CD4-positive, alpha-beta T cell treated with Interleukin-21 for 1 hour (primary cell): Measurements from ENCODE around the gene ACAN.

ENCODE experiments used
- DNase-seq: peaks from one replicate; pipeline ENCODE4 v3.0.0-alpha.2; 2020

ACAN gene

DNA sequence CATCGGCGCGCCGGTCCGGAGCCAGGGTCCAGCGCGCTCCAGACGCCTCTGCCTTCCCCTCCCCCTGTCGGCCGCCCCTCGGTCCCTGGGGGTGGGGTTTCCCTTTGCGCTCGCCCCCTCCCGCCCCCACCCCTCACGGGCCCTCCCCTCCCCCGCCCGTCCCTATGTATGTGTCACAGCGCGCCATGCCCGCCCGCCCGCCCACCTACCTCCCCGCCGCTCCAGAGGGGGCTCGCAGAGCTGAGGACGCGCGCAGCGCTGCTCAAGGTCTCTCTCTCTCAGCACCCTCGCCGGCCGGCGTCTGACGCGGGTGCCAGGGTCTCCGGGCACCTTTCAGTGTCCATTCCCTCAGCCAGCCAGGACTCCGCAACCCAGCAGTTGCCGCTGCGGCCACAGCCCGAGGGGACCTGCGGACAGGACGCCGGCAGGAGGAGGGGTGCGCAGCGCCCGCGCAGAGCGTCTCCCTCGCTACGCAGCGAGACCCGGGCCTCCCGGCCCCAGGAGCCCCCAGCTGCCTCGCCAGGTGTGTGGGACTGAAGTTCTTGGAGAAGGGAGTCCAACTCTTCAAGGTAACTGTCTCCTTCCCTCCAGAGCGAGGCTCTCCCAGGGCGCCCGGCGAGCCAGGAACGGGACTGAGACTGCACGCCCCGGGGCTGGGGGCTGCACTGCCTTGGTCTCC, at the start of gene ACAN:
Gene ACAN, plus strand, starts transcription at position 196 of the 679 bp plus-strand sequence. CDS start 32,771 bp downstream, outside the sequence.
- DNase-seq, result no peak

DNA sequence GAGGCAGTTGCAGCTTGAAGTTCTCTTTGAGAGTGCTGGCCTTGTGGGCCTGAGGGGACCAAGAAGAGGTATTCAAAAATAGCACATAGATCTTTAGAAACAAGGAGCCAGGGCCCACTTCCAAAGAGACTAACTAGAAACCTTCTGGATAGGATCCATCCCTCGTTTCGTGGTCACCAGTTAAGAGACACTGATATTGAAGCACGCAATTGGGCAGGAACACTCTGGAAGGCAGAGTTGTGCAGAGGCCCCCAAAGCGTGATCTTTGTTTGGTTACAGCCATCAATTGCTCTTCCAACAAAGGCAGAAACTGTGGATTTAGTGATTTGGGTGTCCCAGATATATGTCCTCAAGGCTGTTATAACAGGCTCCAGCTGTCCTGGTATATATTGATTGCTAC, 46.7 kb upstream of the ACAN start:
- no peak for DNase-seq

GRCh38 chr15:88756921-88757320, 46.3 kb upstream of the ACAN start:
- no peak for DNase-seq

DNA sequence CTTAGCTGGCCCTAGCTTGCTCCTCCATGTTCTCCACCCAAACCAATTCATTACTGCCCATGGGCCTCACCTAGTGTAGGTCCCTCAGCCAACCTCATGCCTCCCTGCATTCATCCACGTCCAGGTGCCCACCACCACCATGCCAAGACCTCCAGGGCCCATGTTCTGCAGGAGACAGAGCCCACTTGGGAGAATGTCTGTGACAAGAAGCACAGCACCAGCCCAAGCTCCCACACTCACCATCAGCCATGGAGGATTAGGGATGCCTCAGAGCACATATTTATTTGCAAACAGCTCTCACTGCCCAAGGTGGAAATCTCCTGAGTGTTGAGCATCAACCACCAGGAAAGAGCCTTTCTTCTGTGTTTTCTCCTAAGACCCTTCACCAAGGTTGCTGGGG, 43.4 kb upstream of the ACAN start:
- DNase-seq, result no peak

DNA sequence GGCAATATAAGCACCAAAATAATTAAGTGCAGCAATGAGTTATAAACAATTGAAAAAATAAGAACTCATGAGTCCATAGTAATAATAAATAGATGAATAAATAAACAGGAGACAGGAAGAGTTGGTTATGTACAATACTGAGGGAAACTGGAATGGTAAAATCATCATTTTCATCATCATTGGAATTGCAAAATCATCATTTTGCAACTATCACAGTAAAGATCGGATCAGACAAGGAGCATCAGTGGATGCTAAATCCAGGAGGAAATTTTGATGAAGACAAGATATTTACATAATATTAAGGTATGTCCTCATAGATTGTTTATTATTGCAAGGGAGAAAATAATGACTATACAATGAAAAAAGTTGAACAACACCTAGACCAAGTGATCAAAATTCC, 38.8 kb upstream of the ACAN start:
- no peak for DNase-seq

DNA sequence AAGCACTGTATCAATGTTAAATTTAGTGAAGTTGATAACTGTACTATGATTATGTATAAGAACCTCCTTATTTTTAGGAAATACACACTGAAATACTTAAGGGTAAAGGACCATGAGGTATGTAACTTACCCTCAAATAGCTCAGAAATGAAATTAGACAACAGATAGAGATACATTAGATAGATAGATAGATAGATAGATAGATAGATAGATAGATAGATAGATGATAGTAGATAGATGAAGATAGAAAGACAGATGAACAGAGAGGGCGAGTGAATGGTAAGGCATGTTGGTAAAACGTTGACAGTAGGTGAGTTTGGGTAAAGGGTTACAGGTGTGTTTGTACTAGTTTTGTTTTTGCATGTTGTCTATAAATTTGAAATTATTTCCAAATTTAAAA, 38.0 kb upstream of the ACAN start:
- no peak for DNase-seq

DNA sequence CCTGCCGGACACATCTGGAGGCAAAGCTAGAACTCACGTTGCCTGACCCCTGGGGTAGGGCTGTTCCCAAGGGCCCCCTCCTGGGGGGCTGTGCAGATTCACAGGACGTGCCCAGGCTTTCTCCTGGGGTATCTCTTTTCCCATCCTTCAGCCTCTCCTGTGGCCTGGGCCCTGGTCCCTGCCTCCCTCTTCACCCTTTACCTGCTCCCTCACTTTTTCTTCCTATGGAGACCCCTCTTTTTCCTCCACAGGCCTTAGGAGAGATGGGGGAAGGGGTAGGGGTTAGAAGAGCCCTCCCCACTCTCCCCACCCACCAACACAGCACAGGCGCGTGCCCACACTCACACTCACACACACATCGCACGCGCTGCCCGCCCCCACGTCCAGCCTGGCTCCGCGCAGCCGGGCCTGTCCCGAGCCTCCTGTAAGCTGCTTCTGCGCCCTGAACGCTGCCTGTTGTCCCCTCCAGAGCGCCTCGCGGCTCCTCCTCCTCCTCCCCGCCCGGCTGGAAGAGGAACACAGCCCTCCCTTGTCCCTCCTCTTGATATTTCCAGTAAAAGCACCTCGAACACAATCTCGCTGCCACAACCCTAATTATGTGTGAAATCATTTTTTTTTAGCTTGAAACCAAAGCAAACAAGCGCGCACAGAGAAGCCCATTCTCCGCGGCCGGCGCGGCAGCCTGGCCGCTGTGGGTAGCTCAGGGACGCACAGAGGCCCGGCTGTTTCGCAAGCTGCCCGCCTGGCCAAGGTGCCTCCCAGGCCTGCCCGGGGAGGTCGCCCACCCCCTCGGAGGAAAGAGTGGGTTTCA, 33.9 kb upstream of the ACAN start:
- no peak for DNase-seq

- DNase-seq, result no peak
Measured at GRCh38 chr15:88775776-88776175, 27.5 kb upstream of the ACAN start.

- no peak for DNase-seq
Measured at GRCh38 chr15:88776646-88777045, 26.6 kb upstream of the ACAN start.

DNA sequence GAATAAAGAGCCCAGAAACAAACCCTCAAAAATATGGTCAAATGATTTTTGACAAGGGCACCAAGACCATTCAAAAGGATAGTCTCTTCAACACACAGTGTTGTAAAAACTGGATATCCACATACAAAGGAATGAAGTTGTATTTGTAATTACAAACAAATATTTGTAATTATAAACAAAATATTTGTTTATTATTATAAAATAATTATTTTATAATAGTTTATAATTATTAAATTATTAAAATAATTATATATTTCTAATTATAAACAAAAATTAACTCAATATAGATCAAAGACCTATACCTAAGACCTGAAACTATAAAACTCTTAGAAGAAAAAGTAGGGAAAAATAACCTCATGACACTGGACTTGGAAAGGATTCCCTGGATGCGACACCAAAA, 23.3 kb upstream of the ACAN start:
- DNase-seq, result no peak

DNA sequence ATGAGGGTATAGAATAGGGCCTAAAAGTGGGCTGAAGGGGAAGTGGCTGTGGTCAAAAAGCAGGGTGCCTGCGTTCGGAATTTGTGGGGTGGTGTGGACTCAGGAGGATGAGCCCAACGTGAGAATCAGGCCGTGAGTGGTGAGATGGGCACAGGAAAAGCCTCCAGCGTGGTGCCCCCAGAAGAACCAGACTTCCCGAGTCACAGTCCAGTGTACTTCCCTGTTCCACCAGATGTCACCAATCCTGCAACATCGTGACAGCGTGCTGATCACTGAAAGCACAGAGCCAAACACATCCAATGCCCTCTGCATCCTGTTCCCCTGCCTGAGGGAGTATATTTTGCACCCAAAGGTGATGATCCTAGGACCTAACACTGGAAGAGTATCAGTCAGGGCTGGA, 20.8 kb upstream of the ACAN start:
- no peak for DNase-seq

DNA sequence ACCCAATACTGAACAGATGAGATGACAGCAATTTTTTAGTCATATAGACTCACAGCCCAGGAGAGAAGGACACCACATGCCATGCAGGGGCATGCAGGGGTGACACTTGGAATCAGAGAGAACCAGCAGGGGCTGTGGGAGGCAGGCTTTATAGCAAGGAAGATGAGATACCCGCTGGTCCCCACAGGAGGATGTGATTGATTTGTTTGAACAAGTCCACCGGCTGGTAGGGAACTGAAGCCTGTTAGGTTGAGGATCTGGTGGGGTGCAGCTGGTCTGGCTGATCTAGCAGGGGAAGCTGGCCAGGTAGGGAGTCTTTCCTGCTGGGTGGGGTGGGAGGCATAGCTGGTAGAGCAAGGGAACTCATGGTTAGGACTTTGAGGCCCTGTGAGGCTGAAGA, 18.0 kb upstream of the ACAN start:
- no peak for DNase-seq

- DNase-seq, result no peak
Measured at GRCh38 chr15:88788036-88788435, 15.2 kb upstream of the ACAN start.

DNA sequence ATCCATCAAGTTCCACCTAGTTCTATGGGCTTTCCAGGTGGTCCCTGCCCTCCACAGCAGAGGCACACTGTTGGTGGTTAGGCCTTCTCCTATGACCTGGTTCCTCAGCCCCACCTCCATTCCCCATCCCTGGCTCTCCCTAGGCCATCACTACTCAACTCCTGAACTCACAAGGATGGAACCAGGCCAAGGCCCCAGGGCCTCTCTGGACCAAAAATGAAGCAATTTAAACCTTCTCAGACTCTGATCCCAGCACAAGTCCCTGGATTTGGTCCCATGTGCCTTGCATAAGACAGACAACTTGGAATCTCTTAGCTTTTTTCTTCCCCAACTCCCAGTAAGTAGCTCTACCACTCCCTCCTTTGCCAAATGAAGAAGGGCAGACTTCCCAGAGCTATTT, 14.4 kb upstream of the ACAN start:
- no peak for DNase-seq

DNA sequence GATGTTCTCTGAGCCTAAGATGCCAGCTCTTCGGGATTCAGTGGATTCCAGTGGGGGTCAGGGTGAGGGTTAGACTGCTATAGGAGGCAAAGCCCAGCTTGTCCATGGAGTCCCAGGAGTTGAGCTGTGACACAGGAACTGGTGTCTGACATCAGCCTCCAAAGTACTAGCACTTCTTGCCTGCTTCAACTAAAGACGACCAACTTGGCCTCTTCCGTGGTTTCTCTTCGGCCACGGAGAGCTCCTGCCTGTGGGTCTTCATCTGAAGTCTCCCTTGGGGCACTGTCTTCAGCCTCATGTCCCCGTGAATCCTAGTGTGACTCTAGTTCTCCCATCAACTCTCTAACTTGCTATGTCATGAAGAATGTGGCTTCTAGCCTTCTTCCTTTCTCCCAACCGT, 12.8 kb upstream of the ACAN start:
- no peak for DNase-seq

DNA sequence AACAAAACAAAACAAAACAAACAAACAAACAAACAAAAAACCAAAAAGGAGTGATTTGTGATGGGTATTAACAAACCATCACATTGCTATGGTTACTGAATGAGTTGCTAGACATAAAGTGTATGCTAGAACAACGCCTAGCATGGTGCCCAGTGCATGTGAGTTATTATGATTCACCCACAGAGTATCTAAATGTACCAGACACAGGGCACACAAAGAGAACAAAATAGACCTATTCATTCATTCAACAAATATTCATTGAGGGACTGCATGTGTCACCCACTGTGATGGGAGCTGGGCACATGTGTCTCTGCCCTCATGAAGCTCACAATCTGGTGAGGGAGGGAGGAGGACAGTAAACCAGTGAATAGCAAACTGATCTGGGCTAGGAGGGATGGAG, 11.6 kb upstream of the ACAN start:
- DNase-seq, result no peak

- DNase-seq, result no peak
Measured at GRCh38 chr15:88792342-88793282, 10.6 kb upstream of the ACAN start.

DNA sequence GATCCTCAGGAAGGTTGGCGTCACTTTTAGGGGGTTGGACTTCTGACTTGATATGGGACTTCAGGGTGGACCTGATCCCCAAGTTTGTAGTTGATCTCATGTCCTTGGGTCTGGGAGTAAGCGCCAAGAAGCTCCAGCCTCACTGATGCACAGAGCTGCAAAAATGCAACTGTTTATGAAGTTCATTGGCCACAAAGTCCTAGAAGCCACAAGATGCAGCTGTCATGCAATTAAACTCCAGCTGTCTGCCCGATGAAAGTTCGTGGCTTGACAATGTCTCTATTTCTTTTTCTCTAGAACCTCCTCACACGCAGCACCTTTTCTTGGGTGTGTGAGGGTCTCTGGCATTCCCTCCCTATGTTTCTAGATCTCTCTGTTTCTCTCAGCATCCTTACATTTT, 9.2 kb upstream of the ACAN start:
- DNase-seq, result no peak

- no peak for DNase-seq
Measured at GRCh38 chr15:88797663-88798339, 5.4 kb upstream of the ACAN start.

DNA sequence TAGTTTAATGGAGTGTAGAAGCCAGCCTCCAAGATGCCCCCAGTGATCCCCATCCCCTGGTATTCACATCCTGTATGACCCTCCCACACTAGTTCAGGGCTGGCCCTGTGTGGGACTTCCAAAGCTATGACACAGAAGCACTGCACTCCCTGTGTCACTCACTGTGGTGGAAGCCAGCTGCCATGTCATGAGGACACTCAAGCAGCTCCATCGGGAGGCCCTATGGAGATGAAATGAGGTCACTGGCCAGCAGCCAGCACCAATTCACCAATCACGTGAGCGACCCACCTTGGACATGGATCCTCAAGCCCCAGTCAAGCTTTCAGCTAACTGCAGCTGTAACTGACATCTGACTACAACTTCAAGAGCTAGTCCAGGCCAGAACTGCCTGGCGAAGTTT, 3.9 kb upstream of the ACAN start:
- DNase-seq, result no peak

GRCh38 chr15:88800026-88800425, 3.2 kb upstream of the ACAN start:
- DNase-seq, result no peak

GRCh38 chr15:88800738-88801137, 2.5 kb upstream of the ACAN start:
- DNase-seq, result no peak
